Keratinocyte (primary cell): ENCODE measurements around the gene GPT2. TPM values are rescaled to one million over a fixed set of nuclear protein-coding genes. Genes with fewer than 3 reads are reported as not detected.

ENCODE experiments used
- DNase-seq: peaks from one replicate; pipeline ENCODE4 v3.0.0-alpha.2; 2011; ENCODE audit warnings: low read depth, missing footprints, low spot score
- FAIRE-seq: peaks from 2 replicates; lab custom pipeline; 2011; peaks lifted over from hg19 to GRCh38; lab: Jason Lieb, UNC
- H2AFZ ChIP-seq: 2 replicates; pipeline ENCODE4 v1.6.0; 2012; ENCODE audit warnings: low read length, control low read depth, inconsistent platforms; ENCODE audit not compliant: control insufficient read depth
- H3K27ac ChIP-seq: 2 replicates; pipeline ENCODE4 v1.5.1; 2011; ENCODE audit warnings: low read length; ENCODE audit not compliant: control insufficient read depth, insufficient read depth
- H3K27me3 ChIP-seq: 3 replicates; pipeline ENCODE4 v1.6.0; 2011; ENCODE audit warnings: low read length; ENCODE audit not compliant: control insufficient read depth, insufficient read depth; ENCODE audit errors: extremely low read depth
- H3K36me3 ChIP-seq, 2 experiments: 2 replicates in 1 of 2; 3 replicates in 1 of 2; pipeline ENCODE4 v1.5.1; 2011; ENCODE audit warnings: low read length in 2 of 2, mild to moderate bottlenecking in 1 of 2; ENCODE audit not compliant: control insufficient read depth in 2 of 2, insufficient read depth in 2 of 2; ENCODE audit errors: extremely low read depth in 1 of 2
- H3K4me1 ChIP-seq: 3 replicates; pipeline ENCODE4 v1.5.1; 2011; ENCODE audit warnings: low read length; ENCODE audit not compliant: control insufficient read depth, insufficient read depth; ENCODE audit errors: extremely low read depth
- H3K4me2 ChIP-seq: 3 replicates; pipeline ENCODE4 v1.6.0; 2011; ENCODE audit warnings: low read depth, low read length; ENCODE audit not compliant: control insufficient read depth, insufficient read depth; ENCODE audit errors: extremely low read depth
- H3K4me3 ChIP-seq, 3 experiments: fragments of 200-600 bp in 1 of 3; sonication (generic) in 1 of 3; 2 replicates in 2 of 3; 3 replicates in 1 of 3; pipeline ENCODE4 v1.5.1; 2011 to 2016; ENCODE audit warnings: low read length in 3 of 3, mild to moderate bottlenecking in 3 of 3, control low read depth in 2 of 3, inconsistent platforms in 1 of 3, low read depth in 1 of 3, mixed read lengths in 1 of 3, mixed run types in 1 of 3, moderate library complexity in 1 of 3; ENCODE audit not compliant: control insufficient read depth in 2 of 3, insufficient read depth in 2 of 3; ENCODE audit errors: extremely low read depth in 1 of 3
- H3K79me2 ChIP-seq: 2 replicates; pipeline ENCODE4 v1.6.0; 2012; ENCODE audit warnings: low read length; ENCODE audit not compliant: control insufficient read depth, insufficient read depth
- H3K9ac ChIP-seq: 3 replicates; pipeline ENCODE4 v1.6.0; 2011; ENCODE audit warnings: low read length; ENCODE audit not compliant: control insufficient read depth, insufficient read depth; ENCODE audit errors: extremely low read depth
- H3K9me1 ChIP-seq: 3 replicates; pipeline ENCODE4 v1.6.0; 2011; ENCODE audit warnings: low read length; ENCODE audit not compliant: control insufficient read depth, insufficient read depth; ENCODE audit errors: extremely low read depth
- H3K9me3 ChIP-seq: 2 replicates; pipeline ENCODE4 v1.5.1; 2012; ENCODE audit warnings: low read depth, low read length; ENCODE audit not compliant: control insufficient read depth
- H4K20me1 ChIP-seq: 3 replicates; pipeline ENCODE4 v1.6.0; 2011; ENCODE audit warnings: low read length; ENCODE audit not compliant: control insufficient read depth, insufficient read depth; ENCODE audit errors: extremely low read depth
- EZH2 ChIP-seq: IDR thresholded peaks from one replicate; pipeline ENCODE4 v1.6.1; 2012; ENCODE audit warnings: inconsistent platforms, mild to moderate bottlenecking, low read length, moderate library complexity
- dilution Hi-C: fragments of 300-500 bp; cut with MboI; formaldehyde crosslinking; loops from one replicate; pipeline ENCODE4 v1.7.0; 2020; ENCODE audit warnings: low sequenced_read_pairs; ENCODE audit not compliant: extremely low pct_ligation_motif_present
- polyA plus RNA-seq, 5 experiments: library from polyadenylated mRNA; depleted of rRNA in 3 of 5; stranded (reverse) in 3 of 5; stranded (forward) in 1 of 5; unstranded in 1 of 5; fragments of >200 nt; gene quantifications; 1 replicate in 1 of 5; 2 replicates in 3 of 5; 3 replicates in 1 of 5; pipeline versions ENCODE4 v1.2.1 to v1.2.3, GENCODE V29; 2011 to 2012; ENCODE audit warnings: missing spikeins in 2 of 5, low read depth in 1 of 5, low replicate concordance in 1 of 5
- TF ChIP-seq, protein P1 (sequence below), 3 experiments: IDR thresholded peaks in 1 of 3; conservative IDR thresholded peaks in 1 of 3; optimal IDR thresholded peaks in 1 of 3; 2 replicates in 2 of 3; 3 replicates in 1 of 3; pipeline versions ENCODE3 to v1.5.1; 2011; ENCODE audit warnings: low read length in 3 of 3, mild to moderate bottlenecking in 3 of 3, moderate library complexity in 2 of 3, control low read depth in 1 of 3, inconsistent platforms in 1 of 3; ENCODE audit not compliant: insufficient read depth in 2 of 3; ENCODE audit errors: extremely low read depth in 1 of 3

The GPT2 gene
- polyA plus RNA-seq, 1 donor (not counting 4 experiments of a cell fraction or from before 2014, with no cell fraction given) = 16.1 TPM

DNA sequence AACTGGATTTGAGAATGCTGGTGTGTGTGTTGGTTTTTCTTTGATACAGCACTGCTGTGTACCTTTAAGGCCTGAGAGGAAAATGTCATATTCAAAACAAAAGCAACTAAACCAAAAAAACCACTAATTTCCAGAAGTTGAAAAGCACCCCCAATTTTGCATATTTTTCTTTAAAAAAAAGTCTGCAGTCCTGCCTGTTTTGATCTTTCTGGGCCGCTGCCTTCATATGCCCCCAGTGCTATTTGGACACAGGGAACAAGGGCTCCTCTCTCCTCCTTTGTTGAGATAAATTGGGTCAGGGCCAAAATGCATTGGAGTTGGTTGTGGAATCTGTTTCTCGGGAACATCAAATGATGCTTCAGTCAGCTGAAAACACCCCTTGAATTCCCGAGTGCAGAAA, 26.9 kb downstream of the GPT2 start:
- FAIRE-seq (no peak), DNase-seq (no peak)
- Histone ChIP-seq H3K79me2 (no peaks in the 10 kb centered on the region), H3K36me3 (peaks cover 13 to 31% of the 10 kb centered on the region in 2 experiments), H3K4me2 (no peak overlapping the region), H3K27ac (no peak overlapping the region), H3K27me3 (no peaks in the 10 kb centered on the region), H3K4me1 (no peaks in the 10 kb centered on the region), H2AFZ (no peak overlapping the region), H3K9me1 (no peaks in the 10 kb centered on the region), H3K4me3 (no peak overlapping the region), H3K9me3 (no peaks in the 10 kb centered on the region), H3K9ac (no peak overlapping the region), H4K20me1 (no peaks in the 10 kb centered on the region)
- TF ChIP-seq EZH2 = no peak
- TF ChIP-seq, protein P1, sequence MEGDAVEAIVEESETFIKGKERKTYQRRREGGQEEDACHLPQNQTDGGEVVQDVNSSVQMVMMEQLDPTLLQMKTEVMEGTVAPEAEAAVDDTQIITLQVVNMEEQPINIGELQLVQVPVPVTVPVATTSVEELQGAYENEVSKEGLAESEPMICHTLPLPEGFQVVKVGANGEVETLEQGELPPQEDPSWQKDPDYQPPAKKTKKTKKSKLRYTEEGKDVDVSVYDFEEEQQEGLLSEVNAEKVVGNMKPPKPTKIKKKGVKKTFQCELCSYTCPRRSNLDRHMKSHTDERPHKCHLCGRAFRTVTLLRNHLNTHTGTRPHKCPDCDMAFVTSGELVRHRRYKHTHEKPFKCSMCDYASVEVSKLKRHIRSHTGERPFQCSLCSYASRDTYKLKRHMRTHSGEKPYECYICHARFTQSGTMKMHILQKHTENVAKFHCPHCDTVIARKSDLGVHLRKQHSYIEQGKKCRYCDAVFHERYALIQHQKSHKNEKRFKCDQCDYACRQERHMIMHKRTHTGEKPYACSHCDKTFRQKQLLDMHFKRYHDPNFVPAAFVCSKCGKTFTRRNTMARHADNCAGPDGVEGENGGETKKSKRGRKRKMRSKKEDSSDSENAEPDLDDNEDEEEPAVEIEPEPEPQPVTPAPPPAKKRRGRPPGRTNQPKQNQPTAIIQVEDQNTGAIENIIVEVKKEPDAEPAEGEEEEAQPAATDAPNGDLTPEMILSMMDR (optimal IDR thresholded peaks at IDR 0.05 in 1 of 3, IDR thresholded peaks at IDR 0.05 in 1 of 3, conservative IDR thresholded peaks at IDR 0.05 in 1 of 3; ENCODE audit: extremely low read depth in 1 of 3, insufficient read depth in 2 of 3, low read length in 3 of 3) = no peak
- dilution Hi-C loops = no loop called here

DNA sequence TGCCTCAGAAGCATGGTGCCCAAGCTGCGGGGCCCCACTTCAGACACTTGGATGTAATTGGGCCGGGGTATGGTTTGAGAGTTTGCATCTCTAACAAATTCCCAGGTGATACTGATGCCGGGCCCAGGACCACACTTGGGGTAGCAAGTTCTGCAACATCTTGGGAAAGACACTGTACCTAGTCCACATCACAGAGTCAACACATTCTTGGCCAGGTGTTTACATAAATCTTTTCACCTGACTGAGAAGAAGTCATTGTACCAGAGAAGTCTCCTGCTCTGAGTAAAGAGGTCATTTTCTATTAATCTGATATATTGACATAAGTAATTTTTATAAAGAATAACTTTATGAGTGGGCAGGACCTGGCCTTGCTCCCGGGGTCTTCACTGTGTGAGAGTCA, 27.5 kb downstream of the GPT2 start:
- FAIRE-seq = no peak
- Histone ChIP-seq H3K4me3 (no peak overlapping the region), H3K9me1 (no peaks in the 10 kb centered on the region), H4K20me1 (no peaks in the 10 kb centered on the region), H3K4me1 (no peaks in the 10 kb centered on the region), H3K27ac (no peak overlapping the region), H3K27me3 (no peaks in the 10 kb centered on the region), H3K9ac (no peak overlapping the region), H3K4me2 (no peak overlapping the region), H3K36me3 (peaks cover 14 to 28% of the 10 kb centered on the region in 2 experiments), H3K79me2 (no peaks in the 10 kb centered on the region), H2AFZ (no peak overlapping the region), H3K9me3 (no peaks in the 10 kb centered on the region)
- dilution Hi-C loops = no loop called here
- no peak for DNase-seq
- TF ChIP-seq EZH2 = no peak
- TF ChIP-seq, protein P1 (optimal IDR thresholded peaks at IDR 0.05 in 1 of 3, IDR thresholded peaks at IDR 0.05 in 1 of 3, conservative IDR thresholded peaks at IDR 0.05 in 1 of 3; ENCODE audit: extremely low read depth in 1 of 3, insufficient read depth in 2 of 3, low read length in 3 of 3) = no peak
